Vagina (tissue), 2 donors: ENCODE measurements around the gene GALNT9.

Source experiments
- POLR2AphosphoS5 ChIP-seq, 2 donors: sonication (generic); formaldehyde crosslinking; IDR thresholded peaks; one replicate each; pipeline ENCODE4 v1.9.0; 2017; ENCODE audit warnings: antibody characterized with exemption in 2 of 2, mild to moderate bottlenecking in 2 of 2, low read depth in 1 of 2; ENCODE audit not compliant: insufficient read depth in 1 of 2
- TF ChIP-seq, protein P1 (sequence below), 3 experiments: fragments of 450-650 bp in 2 of 3; fragments of 200-600 bp in 1 of 3; sonication (generic) in 1 of 3; IDR thresholded peaks; one replicate each; pipeline ENCODE4 v1.5.1; 2017 to 2019; ENCODE audit warnings: antibody characterized with exemption in 3 of 3, mild to moderate bottlenecking in 2 of 3, moderate library complexity in 2 of 3

DNA sequence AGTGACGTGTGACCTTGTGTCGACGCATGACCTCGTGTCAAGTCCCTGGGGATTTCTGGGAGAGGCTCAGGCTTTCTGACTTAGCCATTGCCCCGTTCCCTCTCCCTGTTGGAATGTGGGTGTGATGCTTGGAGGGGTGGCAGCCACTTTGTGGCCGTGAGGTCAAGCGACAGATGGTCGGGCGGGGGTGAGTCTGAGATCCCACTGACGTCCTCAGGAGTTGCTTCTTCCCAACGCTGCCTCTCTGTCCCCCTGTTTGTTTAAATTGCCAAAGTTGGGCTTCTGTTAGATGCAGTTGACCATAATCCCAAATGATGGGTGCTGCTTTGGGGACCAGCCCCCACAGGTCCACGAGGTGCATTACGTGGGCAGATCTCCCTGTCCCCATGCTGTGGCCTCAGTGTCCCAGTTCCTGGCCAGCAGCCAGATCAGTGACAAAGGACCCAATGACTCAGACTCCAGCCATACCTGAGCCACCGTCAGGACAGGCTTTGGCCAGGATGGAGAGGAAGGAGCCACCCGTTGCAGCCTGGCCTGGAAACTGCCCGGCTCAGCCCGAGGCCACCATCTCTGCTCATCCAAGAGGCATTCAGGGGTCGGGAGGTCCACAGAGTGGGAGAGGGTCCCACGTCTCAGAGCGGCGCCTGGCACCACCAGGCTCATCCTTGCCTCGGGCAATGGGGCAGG lies 34.4 kb upstream of the GALNT9 start:
- TF ChIP-seq POLR2AphosphoS5 (IDR thresholded peaks at IDR 0.05; ENCODE audit: insufficient read depth in 1 of 2, low read depth in 1 of 2) = no peak
- TF ChIP-seq, protein P1, sequence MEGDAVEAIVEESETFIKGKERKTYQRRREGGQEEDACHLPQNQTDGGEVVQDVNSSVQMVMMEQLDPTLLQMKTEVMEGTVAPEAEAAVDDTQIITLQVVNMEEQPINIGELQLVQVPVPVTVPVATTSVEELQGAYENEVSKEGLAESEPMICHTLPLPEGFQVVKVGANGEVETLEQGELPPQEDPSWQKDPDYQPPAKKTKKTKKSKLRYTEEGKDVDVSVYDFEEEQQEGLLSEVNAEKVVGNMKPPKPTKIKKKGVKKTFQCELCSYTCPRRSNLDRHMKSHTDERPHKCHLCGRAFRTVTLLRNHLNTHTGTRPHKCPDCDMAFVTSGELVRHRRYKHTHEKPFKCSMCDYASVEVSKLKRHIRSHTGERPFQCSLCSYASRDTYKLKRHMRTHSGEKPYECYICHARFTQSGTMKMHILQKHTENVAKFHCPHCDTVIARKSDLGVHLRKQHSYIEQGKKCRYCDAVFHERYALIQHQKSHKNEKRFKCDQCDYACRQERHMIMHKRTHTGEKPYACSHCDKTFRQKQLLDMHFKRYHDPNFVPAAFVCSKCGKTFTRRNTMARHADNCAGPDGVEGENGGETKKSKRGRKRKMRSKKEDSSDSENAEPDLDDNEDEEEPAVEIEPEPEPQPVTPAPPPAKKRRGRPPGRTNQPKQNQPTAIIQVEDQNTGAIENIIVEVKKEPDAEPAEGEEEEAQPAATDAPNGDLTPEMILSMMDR (IDR thresholded peaks at IDR 0.05) = no peak
